GM21717 (cell line): ENCODE measurements around the gene FAT2.

Source experiments
- ATAC-seq: cut with Tn5 transposase; IDR thresholded peaks from one replicate; pipeline ENCODE4 v1.9.1; 2021; ENCODE audit warnings: mild to moderate bottlenecking, moderate library complexity; ENCODE audit not compliant: unreplicated experiment

The FAT2 gene

GRCh38 chr5:151557951-151558350 lies 33.2 kb downstream of the FAT2 start:
- ATAC-seq, result no peak

- no peak for ATAC-seq
These were observed 33.7 kb downstream of the FAT2 start for GRCh38 chr5:151557466-151557865.

GRCh38 chr5:151556806-151557205 lies 34.3 kb downstream of the FAT2 start:
- no peak for ATAC-seq

- ATAC-seq, result no peak
These were observed 35.2 kb downstream of the FAT2 start for GRCh38 chr5:151555760-151556576.

GRCh38 chr5:151553695-151554094 lies 37.4 kb downstream of the FAT2 start:
- ATAC-seq, result no peak

- no peak for ATAC-seq
These were observed 37.9 kb downstream of the FAT2 start for GRCh38 chr5:151553130-151553670.

- ATAC-seq, result no peak
These were observed 39.1 kb downstream of the FAT2 start for GRCh38 chr5:151551985-151552384.

GRCh38 chr5:151550146-151550545 lies 41.0 kb downstream of the FAT2 start:
- no peak for ATAC-seq

GRCh38 chr5:151549713-151550112 lies 41.4 kb downstream of the FAT2 start:
- ATAC-seq, result no peak

- ATAC-seq, result no peak
These were observed 43.8 kb downstream of the FAT2 start for GRCh38 chr5:151547364-151547763.

- ATAC-seq, result no peak
These were observed 49.6 kb downstream of the FAT2 start for GRCh38 chr5:151541571-151541970.
